Endodermal cell (in vitro differentiated cells): Measurements from ENCODE around the gene LONRF2. TPM values are rescaled to one million over a fixed set of nuclear protein-coding genes. Genes with fewer than 3 reads are reported as not detected.

Source experiments
- DNase-seq: peaks from one replicate; pipeline ENCODE4 v3.0.0-alpha.2; 2017
- H3K27ac ChIP-seq: 2 replicates; pipeline ENCODE4 v1.5.1; 2013; ENCODE audit warnings: mild to moderate bottlenecking, low read depth, low read length, moderate library complexity
- H3K27me3 ChIP-seq: 2 replicates; pipeline ENCODE4 v1.6.1; 2013; ENCODE audit warnings: mild to moderate bottlenecking, low read length, moderate library complexity; ENCODE audit not compliant: insufficient read depth, control insufficient read depth, poor library complexity, severe bottlenecking
- H3K36me3 ChIP-seq: 2 replicates; pipeline ENCODE4 v1.7.0; 2013; ENCODE audit warnings: mild to moderate bottlenecking, low read length, moderate library complexity; ENCODE audit not compliant: control insufficient read depth, insufficient read depth
- H3K4me1 ChIP-seq: one replicate; pipeline ENCODE4 v1.7.0; 2013; ENCODE audit warnings: low read length; ENCODE audit not compliant: control insufficient read depth, insufficient read depth
- H3K4me3 ChIP-seq: 2 replicates; pipeline ENCODE4 v1.5.1; 2013; ENCODE audit warnings: mild to moderate bottlenecking, low read length, moderate library complexity
- H3K9ac ChIP-seq: 2 replicates; pipeline ENCODE4 v1.6.1; 2013; ENCODE audit warnings: mild to moderate bottlenecking, low read length, moderate library complexity; ENCODE audit not compliant: poor library complexity, severe bottlenecking; ENCODE audit errors: extremely low read depth
- H3K9me3 ChIP-seq: 2 replicates; pipeline ENCODE4 v1.6.1; 2013; ENCODE audit warnings: mild to moderate bottlenecking, low read length, moderate library complexity; ENCODE audit not compliant: control insufficient read depth
- H3K27ac Mint-ChIP-seq: 2 replicates; pipeline ENCODE4 v1.8.0; 2020; ENCODE audit warnings: mixed read lengths
- H3K27me3 Mint-ChIP-seq: 2 replicates; pipeline ENCODE4 v1.8.0; 2021; ENCODE audit warnings: mild to moderate bottlenecking, mixed read lengths; ENCODE audit not compliant: insufficient read depth
- H3K36me3 Mint-ChIP-seq: 2 replicates; pipeline ENCODE4 v1.8.0; 2020; ENCODE audit warnings: low read depth, mixed read lengths
- H3K4me1 Mint-ChIP-seq: 2 replicates; pipeline ENCODE4 v1.8.0; 2020; ENCODE audit warnings: mixed read lengths
- H3K4me3 Mint-ChIP-seq: 2 replicates; pipeline ENCODE4 v1.8.0; 2020; ENCODE audit warnings: mild to moderate bottlenecking, moderate library complexity, mixed read lengths
- H3K9me3 Mint-ChIP-seq: 2 replicates; pipeline ENCODE4 v1.8.0; 2020; ENCODE audit warnings: mild to moderate bottlenecking, mixed read lengths
- WGBS, 2 experiments: methylation state at CpG; one replicate each; pipeline versions ENCODE4 v1.1.5 to v1.1.7; 2013; ENCODE audit warnings: missing lambda C conversion rate in 2 of 2, mixed read lengths in 1 of 2; ENCODE audit not compliant: insufficient coverage in 1 of 2, insufficient read length in 1 of 2; 5-methylcytosine and 5-hydroxymethylcytosine counted together
- total RNA-seq, 2 donors: library from RNA; stranded (reverse); fragmentation: NEBNext Ultra II Directional in 1 of 2; extraction: Animal tissue kit (Norgen Biotek cat#: 25700) in 1 of 2; gene quantifications; 2 replicates in 1 of 2; 3 replicates in 1 of 2; pipeline ENCODE4 v1.2.1, GENCODE V29; 2021
- TF ChIP-seq, protein P1 (sequence below): fragments of 200-600 bp; sonication (generic); conservative IDR thresholded peaks from 2 replicates; pipeline ENCODE4 v1.5.0; 2021; ENCODE audit warnings: antibody characterized with exemption, mild to moderate bottlenecking

LONRF2 gene
- total RNA-seq, 2 donors from 2014 or later: 0.40 to 0.71 TPM

GRCh38 chr2:100359576-100359975 is 37.3 kb upstream of the LONRF2 start:
- Mint-ChIP-seq H3K9me3 (peaks cover 65% of the 10 kb centered on the region), H3K36me3 (no peaks in the 10 kb centered on the region), H3K27me3 (peaks cover 2% of the 10 kb centered on the region), H3K4me3 (no peak overlapping the region), H3K4me1 (no peaks in the 10 kb centered on the region), H3K27ac (no peak overlapping the region)
- H3K9me3 ChIP-seq: peaks cover 28% of the 10 kb centered on the region
- no peak overlapping the region for H3K27ac ChIP-seq
- TF ChIP-seq, protein P1, sequence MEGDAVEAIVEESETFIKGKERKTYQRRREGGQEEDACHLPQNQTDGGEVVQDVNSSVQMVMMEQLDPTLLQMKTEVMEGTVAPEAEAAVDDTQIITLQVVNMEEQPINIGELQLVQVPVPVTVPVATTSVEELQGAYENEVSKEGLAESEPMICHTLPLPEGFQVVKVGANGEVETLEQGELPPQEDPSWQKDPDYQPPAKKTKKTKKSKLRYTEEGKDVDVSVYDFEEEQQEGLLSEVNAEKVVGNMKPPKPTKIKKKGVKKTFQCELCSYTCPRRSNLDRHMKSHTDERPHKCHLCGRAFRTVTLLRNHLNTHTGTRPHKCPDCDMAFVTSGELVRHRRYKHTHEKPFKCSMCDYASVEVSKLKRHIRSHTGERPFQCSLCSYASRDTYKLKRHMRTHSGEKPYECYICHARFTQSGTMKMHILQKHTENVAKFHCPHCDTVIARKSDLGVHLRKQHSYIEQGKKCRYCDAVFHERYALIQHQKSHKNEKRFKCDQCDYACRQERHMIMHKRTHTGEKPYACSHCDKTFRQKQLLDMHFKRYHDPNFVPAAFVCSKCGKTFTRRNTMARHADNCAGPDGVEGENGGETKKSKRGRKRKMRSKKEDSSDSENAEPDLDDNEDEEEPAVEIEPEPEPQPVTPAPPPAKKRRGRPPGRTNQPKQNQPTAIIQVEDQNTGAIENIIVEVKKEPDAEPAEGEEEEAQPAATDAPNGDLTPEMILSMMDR: no peak
- no peak for DNase-seq
- no peak overlapping the region for H3K9ac ChIP-seq
- no peaks in the 10 kb centered on the region for H3K27me3 ChIP-seq
- no peak overlapping the region for H3K4me3 ChIP-seq
- H3K36me3 ChIP-seq: no peaks in the 10 kb centered on the region
- H3K4me1 ChIP-seq: no peaks in the 10 kb centered on the region

DNA sequence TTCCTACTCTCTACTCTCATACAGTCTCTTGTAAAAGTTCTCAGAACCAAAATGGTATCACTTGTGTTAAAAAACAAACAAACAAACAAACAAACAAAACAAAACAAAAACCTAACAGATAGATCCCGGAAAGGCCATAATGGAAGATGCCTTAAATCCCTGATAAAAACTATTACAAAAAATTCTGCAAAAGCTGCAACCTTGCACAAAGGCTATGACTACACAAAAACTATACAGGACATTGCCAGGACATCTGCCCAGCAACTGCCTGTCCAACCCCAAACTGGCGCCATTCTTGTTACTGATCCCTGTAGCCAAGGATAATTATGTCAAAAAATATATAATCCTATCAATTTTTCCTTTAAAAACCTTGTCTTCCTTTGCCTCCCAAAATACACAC is 36.3 kb upstream of the LONRF2 start:
- H3K36me3 Mint-ChIP-seq: no peaks in the 10 kb centered on the region
- Histone ChIP-seq H3K36me3 (no peaks in the 10 kb centered on the region), H3K9ac (no peak overlapping the region), H3K4me3 (no peak overlapping the region), H3K27ac (no peak overlapping the region), H3K4me1 (no peaks in the 10 kb centered on the region), H3K9me3 (peaks cover 28% of the 10 kb centered on the region), H3K27me3 (no peaks in the 10 kb centered on the region)
- no peaks in the 10 kb centered on the region for H3K4me1 Mint-ChIP-seq
- H3K27ac Mint-ChIP-seq: no peak overlapping the region
- DNase-seq: no peak
- peaks cover 55% of the 10 kb centered on the region for H3K9me3 Mint-ChIP-seq
- no peak overlapping the region for H3K4me3 Mint-ChIP-seq
- 95 to 100% methylated on average over 2 of the region's 2 CpGs for WGBS, 2 experiments
- TF ChIP-seq, protein P1: no peak
- peaks cover 2% of the 10 kb centered on the region for H3K27me3 Mint-ChIP-seq

DNA sequence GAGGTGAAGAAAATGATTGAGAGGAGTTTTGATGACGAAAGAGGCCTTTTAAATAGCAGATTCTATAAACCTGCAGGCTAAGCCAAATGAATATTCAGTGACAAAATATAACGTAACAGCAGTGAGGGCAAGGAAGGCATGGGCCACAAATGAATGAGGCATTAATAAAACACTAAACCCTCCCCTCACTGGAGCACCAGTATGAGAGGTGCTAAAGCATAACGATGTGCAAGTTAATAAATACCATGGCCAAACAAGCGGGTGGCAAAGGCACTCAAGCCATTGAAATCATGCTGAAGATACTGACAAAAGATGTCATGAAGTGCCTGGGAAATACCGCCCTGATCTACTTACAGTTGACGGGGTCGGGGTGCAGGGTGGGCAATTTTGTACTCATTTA is 30.2 kb upstream of the LONRF2 start:
- Mint-ChIP-seq H3K9me3 (peaks cover 19% of the 10 kb centered on the region), H3K27ac (no peak overlapping the region), H3K36me3 (no peaks in the 10 kb centered on the region), H3K27me3 (peaks cover 2% of the 10 kb centered on the region), H3K4me3 (no peak overlapping the region), H3K4me1 (peaks cover 5% of the 10 kb centered on the region)
- 91 to 93% methylated on average over 2 to 7 of the region's 7 CpGs for WGBS, 2 experiments
- Histone ChIP-seq H3K9ac (no peak overlapping the region), H3K27ac (no peak overlapping the region), H3K4me3 (no peak overlapping the region), H3K36me3 (no peaks in the 10 kb centered on the region), H3K9me3 (no peaks in the 10 kb centered on the region), H3K4me1 (no peaks in the 10 kb centered on the region), H3K27me3 (no peaks in the 10 kb centered on the region)
- TF ChIP-seq, protein P1: no peak
- DNase-seq: no peak
